OCI-M1 (cell line): ENCODE results near the gene EPHB2.

Experiments
- DNase-seq: peaks from one replicate; lab custom pipeline; 2025; lab: John Stamatoyannopoulos, UW

The EPHB2 gene

GRCh38 chr1:22953740-22954141 is 243.1 kb downstream of the EPHB2 start:
- DNase-seq = no peak

GRCh38 chr1:22955146-22955545 is 244.5 kb downstream of the EPHB2 start:
- no peak for DNase-seq

- DNase-seq = no peak
Observed at GRCh38 chr1:22957066-22957465, 246.4 kb downstream of the EPHB2 start.

DNA sequence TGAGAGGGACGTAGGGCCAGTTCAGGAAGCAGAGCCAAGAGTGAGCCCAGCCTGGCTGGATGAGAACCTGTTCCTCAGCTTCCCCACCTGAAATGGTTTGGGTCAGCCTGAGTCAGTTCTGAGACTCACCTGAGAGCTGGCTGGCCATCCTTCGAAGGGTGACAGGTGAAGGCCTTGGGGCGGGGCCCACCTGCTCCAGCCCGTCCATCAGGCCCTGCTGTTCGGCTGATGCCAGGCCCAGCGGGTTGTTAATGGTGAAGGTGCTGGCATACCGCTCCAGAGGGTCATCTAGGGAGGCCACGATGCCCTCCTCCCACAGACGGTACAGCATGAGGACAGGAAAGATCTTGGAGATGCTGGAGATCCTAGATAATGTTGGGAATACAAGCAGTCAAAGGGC is 247.9 kb downstream of the EPHB2 start:
- DNase-seq = no peak

DNA sequence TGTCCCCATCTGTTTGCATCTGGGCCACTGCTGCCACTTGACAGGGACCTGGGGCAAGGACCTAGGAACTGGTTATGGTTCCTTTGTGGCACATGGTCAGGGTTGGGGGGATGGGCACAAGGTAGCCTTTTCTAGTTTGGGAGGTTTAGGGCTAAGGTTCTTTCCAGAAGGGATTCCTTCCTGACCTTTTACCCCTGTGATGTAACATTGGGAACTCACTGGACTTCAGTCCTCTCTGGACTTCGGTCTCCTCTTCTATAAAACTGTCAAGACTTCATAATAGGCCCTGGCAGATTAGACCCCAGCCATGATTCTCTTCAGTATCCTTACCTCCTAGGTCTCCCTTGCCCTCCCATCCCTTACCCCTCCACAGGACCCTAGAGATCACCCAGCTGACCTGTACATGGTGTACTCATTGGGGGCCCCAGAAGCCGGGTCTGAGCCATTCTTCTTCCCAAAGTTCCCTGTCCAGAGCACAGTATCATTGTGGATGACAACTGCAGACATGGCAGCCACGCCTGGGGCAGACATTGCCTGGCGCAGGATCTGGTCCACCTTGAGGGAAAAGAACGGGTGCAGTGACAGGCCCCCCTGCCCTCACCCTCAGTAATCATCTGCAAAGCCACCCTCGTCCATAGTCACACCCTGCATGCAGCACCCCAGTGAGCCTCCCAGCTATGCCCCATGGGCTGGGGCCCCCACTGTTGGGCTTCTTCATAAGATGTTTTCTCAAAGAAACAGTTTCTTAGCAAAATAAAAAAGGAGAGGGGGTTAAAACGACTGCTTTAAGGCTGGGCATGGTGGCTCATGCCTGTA is 249.1 kb downstream of the EPHB2 start:
- no peak for DNase-seq

- no peak for DNase-seq
Observed at GRCh38 chr1:22962558-22962957, 251.9 kb downstream of the EPHB2 start.

DNA sequence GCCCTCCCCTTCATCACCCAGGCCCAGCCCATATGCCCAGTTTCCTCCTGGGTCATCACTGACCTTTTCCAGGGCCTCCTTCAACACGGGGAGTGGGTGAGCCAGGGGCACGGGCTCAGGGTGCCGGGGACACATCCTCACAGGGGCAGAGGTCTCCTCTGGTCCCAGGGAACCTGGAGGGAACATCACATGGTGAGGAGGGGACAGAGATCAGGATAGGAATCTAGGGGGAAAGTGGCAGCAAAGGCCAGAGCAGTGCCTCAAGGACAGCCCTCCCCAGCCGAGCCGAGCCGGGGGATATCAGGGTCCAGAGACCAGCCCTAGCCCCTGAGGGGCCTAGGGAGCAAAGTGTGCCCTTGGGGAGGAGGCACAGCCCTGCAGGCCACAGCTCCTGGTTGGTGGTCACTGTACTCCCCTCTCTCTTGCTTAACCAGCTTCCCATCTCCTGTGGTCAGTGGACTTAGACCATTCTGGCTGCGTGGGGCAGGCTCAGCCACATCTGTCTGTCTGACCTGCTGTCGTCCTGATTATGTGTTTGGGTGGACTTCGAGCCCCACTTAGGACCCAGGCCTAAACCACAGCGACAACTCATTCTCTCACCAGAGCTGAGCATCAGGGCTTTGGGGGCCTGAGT is 252.5 kb downstream of the EPHB2 start:
- no peak for DNase-seq

GRCh38 chr1:22966309-22966708 is 255.7 kb downstream of the EPHB2 start:
- DNase-seq = no peak

GRCh38 chr1:22967833-22968232 is 257.2 kb downstream of the EPHB2 start:
- DNase-seq = no peak

GRCh38 chr1:22969304-22969709 is 258.7 kb downstream of the EPHB2 start:
- DNase-seq = no peak

- DNase-seq = no peak
Observed at GRCh38 chr1:22970096-22970495, 259.5 kb downstream of the EPHB2 start.
